Measurements from ENCODE around the gene CCDC188. TPM values are rescaled to one million over a fixed set of nuclear protein-coding genes. Genes with fewer than 3 reads are reported as not detected.

CCDC188 gene
- total and polyA plus RNA-seq, 9 of the 15 experiments (the other 6 are each of a cell fraction or from before 2014, with no cell fraction given): not detected

GRCh38 chr22:20117633-20118299 is 33.1 kb downstream of the CCDC188 start (continued):
- TF ChIP-seq ZC3H4 (CRISPR knock-in tag; IDR thresholded peaks at IDR 0.05; ENCODE audit: borderline replicate concordance) (no peak), TCF15 (CRISPR knock-in tag; IDR thresholded peaks at IDR 0.05) (no peak), SMC3 (conservative IDR thresholded peaks at IDR 0.05; ENCODE audit: insufficient read depth, low read depth, low read length) (peak; percentile 18; the same call in 1 of the 2 replicates), BRCA1 (IDR thresholded peaks at IDR 0.05) (no peak), BRCA1 (CRISPR knock-in tag; IDR thresholded peaks at IDR 0.05) (no peak), BCOR (IDR thresholded peaks at IDR 0.05) (0 out of 2 replicates have a peak, but pooled peaks have one; percentile 14), ATF1 (CRISPR knock-in tag; IDR thresholded peaks at IDR 0.05) (no peak), ATF1 (tag; IDR thresholded peaks at IDR 0.05) (no peak), ZNF668 (CRISPR knock-in tag; IDR thresholded peaks at IDR 0.05) (peak; percentile 58; the same call in 1 of the 2 replicates), ZNF764 (CRISPR knock-in tag; IDR thresholded peaks at IDR 0.05; ENCODE audit: low read depth) (peak; percentile 13; the same call in 1 of the 2 replicates), PTRF (tag; IDR thresholded peaks at IDR 0.05) (no peak), MTF1 (CRISPR knock-in tag; IDR thresholded peaks at IDR 0.05; ENCODE audit: borderline replicate concordance) (no peak), ZNF354B (CRISPR knock-in tag; IDR thresholded peaks at IDR 0.05) (no peak), MCM2 (IDR thresholded peaks at IDR 0.05; ENCODE audit: low read depth) (no peak), TARDBP (IDR thresholded peaks at IDR 0.05) (no peak), ZBTB5 (IDR thresholded peaks at IDR 0.05) (no peak), ZNF551 (CRISPR knock-in tag; IDR thresholded peaks at IDR 0.05) (no peak), KDM5B (IDR thresholded peaks at IDR 0.05; ENCODE audit: insufficient replicate concordance, low read depth, low read length) (peak; percentile 77), MCM5 (IDR thresholded peaks at IDR 0.05; ENCODE audit: low read depth) (no peak), U2AF1 (optimal IDR thresholded peaks at IDR 0.05; ENCODE audit: low read depth, low read length) (no peak), ZNF134 (CRISPR knock-in tag; conservative IDR thresholded peaks at IDR 0.05) (no peak), CBFA2T3 (IDR thresholded peaks at IDR 0.05) (no peak), SAP30 (IDR thresholded peaks at IDR 0.05; ENCODE audit: borderline replicate concordance, insufficient read depth, low read depth, low read length, poor library complexity, severe bottlenecking) (peak; percentile 98)
- TF ChIP-seq, protein P1, sequence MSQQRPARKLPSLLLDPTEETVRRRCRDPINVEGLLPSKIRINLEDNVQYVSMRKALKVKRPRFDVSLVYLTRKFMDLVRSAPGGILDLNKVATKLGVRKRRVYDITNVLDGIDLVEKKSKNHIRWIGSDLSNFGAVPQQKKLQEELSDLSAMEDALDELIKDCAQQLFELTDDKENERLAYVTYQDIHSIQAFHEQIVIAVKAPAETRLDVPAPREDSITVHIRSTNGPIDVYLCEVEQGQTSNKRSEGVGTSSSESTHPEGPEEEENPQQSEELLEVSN (IDR thresholded peaks at IDR 0.05; ENCODE audit: borderline replicate concordance in 1 of 2, extremely low read depth in 1 of 2, insufficient read depth in 1 of 2, insufficient read length in 1 of 2, low read depth in 1 of 2, low read length in 1 of 2, poor library complexity in 1 of 2, severe bottlenecking in 1 of 2): peak in 1 of 2 experiments; percentile 63
- TF ChIP-seq, protein P2, sequence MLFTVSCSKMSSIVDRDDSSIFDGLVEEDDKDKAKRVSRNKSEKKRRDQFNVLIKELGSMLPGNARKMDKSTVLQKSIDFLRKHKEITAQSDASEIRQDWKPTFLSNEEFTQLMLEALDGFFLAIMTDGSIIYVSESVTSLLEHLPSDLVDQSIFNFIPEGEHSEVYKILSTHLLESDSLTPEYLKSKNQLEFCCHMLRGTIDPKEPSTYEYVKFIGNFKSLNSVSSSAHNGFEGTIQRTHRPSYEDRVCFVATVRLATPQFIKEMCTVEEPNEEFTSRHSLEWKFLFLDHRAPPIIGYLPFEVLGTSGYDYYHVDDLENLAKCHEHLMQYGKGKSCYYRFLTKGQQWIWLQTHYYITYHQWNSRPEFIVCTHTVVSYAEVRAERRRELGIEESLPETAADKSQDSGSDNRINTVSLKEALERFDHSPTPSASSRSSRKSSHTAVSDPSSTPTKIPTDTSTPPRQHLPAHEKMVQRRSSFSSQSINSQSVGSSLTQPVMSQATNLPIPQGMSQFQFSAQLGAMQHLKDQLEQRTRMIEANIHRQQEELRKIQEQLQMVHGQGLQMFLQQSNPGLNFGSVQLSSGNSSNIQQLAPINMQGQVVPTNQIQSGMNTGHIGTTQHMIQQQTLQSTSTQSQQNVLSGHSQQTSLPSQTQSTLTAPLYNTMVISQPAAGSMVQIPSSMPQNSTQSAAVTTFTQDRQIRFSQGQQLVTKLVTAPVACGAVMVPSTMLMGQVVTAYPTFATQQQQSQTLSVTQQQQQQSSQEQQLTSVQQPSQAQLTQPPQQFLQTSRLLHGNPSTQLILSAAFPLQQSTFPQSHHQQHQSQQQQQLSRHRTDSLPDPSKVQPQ (CRISPR knock-in tag; IDR thresholded peaks at IDR 0.05; ENCODE audit: borderline replicate concordance): no peak
